H1 (cell line): Measurements from ENCODE around the gene ACYP2. TPM values are rescaled to one million over a fixed set of nuclear protein-coding genes. Genes with fewer than 3 reads are reported as not detected.

Experiments used
- CTCF ChIA-PET: fragments of 300-600 bp; sonication (Branson Sonifier 250); formaldehyde crosslinking; loops from one replicate; lab custom pipeline; 2021; ENCODE audit not compliant: partially characterized antibody; lab: Charles Lee
- POLR2A ChIA-PET: fragments of 300-600 bp; sonication (Branson Sonifier 250); formaldehyde crosslinking; loops from one replicate; lab custom pipeline; 2021; ENCODE audit warnings: inconsistent platforms; ENCODE audit not compliant: partially characterized antibody; lab: Charles Lee
- DNase-seq, 2 experiments: peaks; one replicate each; pipeline versions ENCODE4 v3.0.0 to v3.0.0-alpha.2; 2010 to 2022; ENCODE audit warnings: low spot score in 2 of 2, low read depth in 1 of 2, mixed read lengths in 1 of 2
- FAIRE-seq: peaks from 2 replicates; lab custom pipeline; 2011; peaks lifted over from hg19 to GRCh38; lab: Jason Lieb, UNC
- H2AFZ ChIP-seq: 2 replicates; pipeline ENCODE4 v1.8.1; 2012; ENCODE audit warnings: low read length, inconsistent platforms
- H2AK5ac ChIP-seq: 2 replicates; pipeline ENCODE4 v1.6.1; 2013; ENCODE audit warnings: low read depth, low read length
- H2BK120ac ChIP-seq: replicated peaks from 2 replicates; pipeline ENCODE3; 2013; ENCODE audit warnings: low read depth, low read length, inconsistent platforms
- H2BK12ac ChIP-seq: 2 replicates; pipeline ENCODE4 v1.6.1; 2013; ENCODE audit warnings: low read depth, low read length
- H2BK15ac ChIP-seq: 2 replicates; pipeline ENCODE4 v1.6.1; 2013; ENCODE audit warnings: low read length
- H2BK20ac ChIP-seq: 2 replicates; pipeline ENCODE4 v1.6.1; 2013; ENCODE audit warnings: low read length
- H2BK5ac ChIP-seq: 2 replicates; pipeline ENCODE4 v1.6.1; 2013; ENCODE audit warnings: low read depth, low read length
- H3K14ac ChIP-seq: 2 replicates; pipeline ENCODE4 v1.6.1; 2013; ENCODE audit warnings: inconsistent platforms; ENCODE audit not compliant: insufficient read length
- H3K18ac ChIP-seq: 2 replicates; pipeline ENCODE4 v1.6.1; 2013; ENCODE audit warnings: low read length; ENCODE audit errors: extremely low read depth
- H3K23ac ChIP-seq: 2 replicates; pipeline ENCODE4 v1.6.1; 2013; ENCODE audit warnings: inconsistent platforms; ENCODE audit not compliant: insufficient read length
- H3K23me2 ChIP-seq: 2 replicates; pipeline ENCODE4 v1.6.1; 2013; ENCODE audit warnings: low read depth, low read length
- H3K27ac ChIP-seq: 2 replicates; pipeline ENCODE4 v1.6.1; 2011; ENCODE audit warnings: low read depth, low read length, inconsistent platforms
- H3K27me3 ChIP-seq, 4 experiments: replicated peaks in 1 of 4; 1 replicate in 1 of 4; 2 replicates in 3 of 4; pipeline versions ENCODE4 v1.6.1 to v1.8.1; 2011 to 2013; ENCODE audit warnings: low read length in 3 of 4, mild to moderate bottlenecking in 3 of 4, inconsistent platforms in 2 of 4, mixed read lengths in 2 of 4, moderate library complexity in 1 of 4; ENCODE audit not compliant: control insufficient read depth in 3 of 4, insufficient read depth in 3 of 4; ENCODE audit errors: extremely low read depth in 1 of 4
- H3K36me3 ChIP-seq, 4 experiments: 2 replicates each; pipeline versions ENCODE4 v1.6.1 to v1.8.1; 2011 to 2013; ENCODE audit warnings: mild to moderate bottlenecking in 4 of 4, low read length in 3 of 4, moderate library complexity in 2 of 4, control low read depth in 1 of 4, inconsistent platforms in 1 of 4; ENCODE audit not compliant: insufficient read depth in 4 of 4, control insufficient read depth in 2 of 4
- H3K4ac ChIP-seq: replicated peaks from 2 replicates; pipeline ENCODE3; 2013; ENCODE audit warnings: low read length, low read depth, mixed read lengths, inconsistent platforms; ENCODE audit not compliant: insufficient read length
- H3K4me1 ChIP-seq, 4 experiments: replicated peaks in 1 of 4; 1 replicate in 1 of 4; 2 replicates in 3 of 4; pipeline versions ENCODE4 v1.6.1 to v1.8.1; 2011 to 2013; ENCODE audit warnings: low read length in 3 of 4, inconsistent platforms in 2 of 4, mixed read lengths in 1 of 4; ENCODE audit not compliant: insufficient read depth in 4 of 4, control insufficient read depth in 3 of 4
- H3K4me2 ChIP-seq, 2 experiments: 2 replicates each; pipeline versions ENCODE4 v1.6.1 to v1.8.1; 2011 to 2013; ENCODE audit warnings: low read depth in 2 of 2, low read length in 2 of 2, control low read depth in 1 of 2, inconsistent platforms in 1 of 2, mild to moderate bottlenecking in 1 of 2; ENCODE audit not compliant: insufficient read depth in 1 of 2
- H3K4me3 ChIP-seq, 4 experiments: fragments of 200-600, 300-600 bp in 1 of 4; sonication (generic), shearing (Covaris generic), sonication (Bioruptor Twin) in 1 of 4; 2 replicates each; pipeline versions ENCODE4 v1.5.1 to v1.8.1; 2011 to 2016; ENCODE audit warnings: low read length in 4 of 4, low read depth in 3 of 4, control low read depth in 2 of 4, inconsistent platforms in 2 of 4, mild to moderate bottlenecking in 2 of 4, mixed read lengths in 1 of 4, moderate library complexity in 1 of 4; ENCODE audit not compliant: insufficient read depth in 2 of 4; ENCODE audit errors: extremely low read depth in 1 of 4
- H3K56ac ChIP-seq: replicated peaks from 2 replicates; pipeline ENCODE3; 2013; ENCODE audit warnings: low read depth, mild to moderate bottlenecking, mixed read lengths, low read length, inconsistent platforms; ENCODE audit not compliant: insufficient read length
- H3K79me1 ChIP-seq: 2 replicates; pipeline ENCODE4 v1.6.1; 2013; ENCODE audit warnings: low read depth, low read length, control low read depth
- H3K79me2 ChIP-seq, 2 experiments: 2 replicates each; pipeline versions ENCODE4 v1.6.1 to v1.8.1; 2012 to 2013; ENCODE audit warnings: low read length in 2 of 2, mild to moderate bottlenecking in 2 of 2, inconsistent platforms in 1 of 2; ENCODE audit not compliant: insufficient read depth in 2 of 2, control insufficient read depth in 1 of 2
- H3K9ac ChIP-seq, 4 experiments: replicated peaks in 1 of 4; 1 replicate in 1 of 4; 2 replicates in 3 of 4; pipeline versions ENCODE4 v1.6.1 to v1.8.1; 2011 to 2013; ENCODE audit warnings: low read depth in 3 of 4, low read length in 3 of 4, control low read depth in 2 of 4, mild to moderate bottlenecking in 2 of 4, moderate library complexity in 2 of 4, inconsistent platforms in 1 of 4; ENCODE audit errors: extremely low read depth in 1 of 4
- H3K9me3 ChIP-seq, 2 experiments: 2 replicates each; pipeline versions ENCODE4 v1.6.1 to v1.8.1; 2012 to 2013; ENCODE audit warnings: mild to moderate bottlenecking in 2 of 2, moderate library complexity in 2 of 2, control low read depth in 1 of 2, inconsistent platforms in 1 of 2, low read depth in 1 of 2, low read length in 1 of 2, mixed read lengths in 1 of 2; ENCODE audit not compliant: insufficient read depth in 2 of 2
- H4K20me1 ChIP-seq, 2 experiments: replicated peaks in 1 of 2; 2 replicates each; pipeline versions ENCODE3 to v1.8.1; 2011 to 2013; ENCODE audit warnings: inconsistent platforms in 2 of 2, low read length in 2 of 2, mild to moderate bottlenecking in 1 of 2; ENCODE audit not compliant: insufficient read depth in 2 of 2, control insufficient read depth in 1 of 2
- H4K5ac ChIP-seq: 2 replicates; pipeline ENCODE4 v1.6.1; 2013; ENCODE audit warnings: low read length, low read depth, mixed read lengths, inconsistent platforms; ENCODE audit not compliant: insufficient read length
- H4K8ac ChIP-seq: 2 replicates; pipeline ENCODE4 v1.8.0; 2013; ENCODE audit warnings: mild to moderate bottlenecking, moderate library complexity, low read length, inconsistent platforms; ENCODE audit not compliant: insufficient read depth; ENCODE audit errors: extremely low read depth
- H4K91ac ChIP-seq: replicated peaks from 2 replicates; pipeline ENCODE3; 2013; ENCODE audit warnings: low read length, mixed read lengths, inconsistent platforms; ENCODE audit not compliant: insufficient read length
- CBX5 ChIP-seq: fragments of 300-800, 300-1000 bp; sonication (generic); IDR thresholded peaks from 2 replicates; pipeline ENCODE4 v1.7.1; 2016; ENCODE audit warnings: antibody characterized with exemption, low read length, low read depth
- TCF12 ChIP-seq: IDR thresholded peaks from 2 replicates; pipeline ENCODE4 v1.6.1; 2011; ENCODE audit warnings: low read depth, mild to moderate bottlenecking, low read length
- WGBS, 2 experiments: shearing (Covaris generic) in 1 of 2; methylation state at CpG; one replicate each; pipeline versions ENCODE4 v1.1.6 to v1.1.7; 2013 to 2015; ENCODE audit warnings: low lambda C conversion rate in 2 of 2, mixed read lengths in 2 of 2, inconsistent platforms in 1 of 2, low coverage in 1 of 2, missing lambda C conversion rate in 1 of 2; ENCODE audit not compliant: insufficient replicate concordance in 2 of 2, insufficient coverage in 1 of 2, insufficient read length in 1 of 2; ENCODE audit errors: extremely low coverage in 1 of 2, missing lambda C conversion rate in 1 of 2; 5-methylcytosine and 5-hydroxymethylcytosine counted together
- polyA plus RNA-seq, 7 experiments: library from polyadenylated mRNA; depleted of rRNA in 3 of 7; stranded (reverse) in 5 of 7; unstranded in 2 of 7; fragments of >200 nt in 5 of 7; fragments of 200-250 nt in 2 of 7; gene quantifications; 1 replicate in 5 of 7; 2 replicates in 1 of 7; 4 replicates in 1 of 7; pipeline versions ENCODE4 v1.2.1 to v1.2.3, GENCODE V29; 2011 to 2013; ENCODE audit warnings: missing spikeins in 2 of 7, mixed read lengths in 2 of 7
- total RNA-seq: library from RNA; stranded (reverse); fragmentation: NEBNext Ultra II Directional; extraction: Animal tissue kit (Norgen Biotek cat#: 25700); gene quantifications from 2 replicates; pipeline ENCODE4 v1.2.1, GENCODE V29; 2021

Gene ACYP2
- total and polyA plus RNA-seq, 2 of the 8 experiments (the other 6 are each of a cell fraction or from before 2014, with no cell fraction given) = 3.4 to 4.4 TPM

GRCh38 chr2:54247115-54247514 is 131.7 kb downstream of the ACYP2 start:
- Histone ChIP-seq H2BK20ac (no peak overlapping the region), H4K8ac (no peak overlapping the region), H3K4me3 (no peak overlapping the region), H4K91ac (no peak overlapping the region), H3K9me3 (peaks cover 2 to 4% of the 10 kb centered on the region in 2 experiments; a peak in 1 of 4 replicates), H3K18ac (no peak overlapping the region), H3K56ac (no peak overlapping the region), H2AK5ac (no peak overlapping the region), H2BK15ac (no peak overlapping the region), H2AFZ (no peak overlapping the region), H3K9ac (no peak overlapping the region), H3K27ac (no peak overlapping the region), H2BK12ac (no peak overlapping the region), H3K23me2 (no peaks in the 10 kb centered on the region), H3K79me1 (no peaks in the 10 kb centered on the region), H3K36me3 (no peaks in the 10 kb centered on the region), H2BK5ac (no peak overlapping the region), H4K20me1 (no peaks in the 10 kb centered on the region), H3K23ac (no peak overlapping the region), H3K4me1 (no peaks in the 10 kb centered on the region), H3K14ac (no peak overlapping the region), H2BK120ac (no peak overlapping the region), H3K4me2 (no peak overlapping the region), H3K79me2 (no peaks in the 10 kb centered on the region), H4K5ac (no peak overlapping the region), H3K4ac (no peak overlapping the region), H3K27me3 (no peaks in the 10 kb centered on the region)
- FAIRE-seq (no peak), DNase-seq (no peak)
- POLR2A ChIA-PET = no interaction called here
- CTCF ChIA-PET = no interaction called here
- 65% methylated on average over 1 of the region's 1 CpG; no CpG with 5 or more reads in 1 of the 2 experiments for WGBS, 2 experiments
- no peak for TF ChIP-seq TCF12
- TF ChIP-seq CBX5 = no peak
